A673 (cell line): ENCODE data around the gene EEPD1. TPM values are rescaled to one million over a fixed set of nuclear protein-coding genes. Genes with fewer than 3 reads are reported as not detected.

Experiments
- BruUV-seq: library from RNA; stranded (reverse); fragments of 400-500 nt; replicated peaks from 2 replicates; lab custom pipeline; 2021; lab: Mats Ljungman, UMichigan
- CTCF ChIA-PET: fragments of 300-600 bp; sonication (Branson Sonifier 250); formaldehyde crosslinking; loops from one replicate; lab custom pipeline; 2022; ENCODE audit warnings: antibody characterized with exemption; lab: Charles Lee
- POLR2A ChIA-PET: fragments of 300-600 bp; sonication (Branson Sonifier 250); formaldehyde crosslinking; loops from one replicate; lab custom pipeline; 2022; ENCODE audit warnings: antibody characterized with exemption; ENCODE audit not compliant: low non-redundant PET; lab: Charles Lee
- DNase-seq: peaks from one replicate; pipeline ENCODE4 v3.0.0-alpha.2; 2015; ENCODE audit warnings: low spot score
- H3K27ac ChIP-seq: fragments of 200-600 bp; sonication (generic); 2 replicates; pipeline ENCODE4 v1.5.1; 2016; ENCODE audit warnings: mixed run types, low read depth, mild to moderate bottlenecking, mixed read lengths, antibody characterized with exemption, low read length; ENCODE audit not compliant: poor library complexity, severe bottlenecking
- H3K27me3 ChIP-seq: fragments of 200-600 bp; sonication (generic); replicated peaks from 2 replicates; pipeline ENCODE4 v1.6.1; 2017; ENCODE audit warnings: mixed run types, low read depth, mild to moderate bottlenecking, mixed read lengths, antibody characterized with exemption, low read length; ENCODE audit not compliant: insufficient read depth, poor library complexity
- H3K36me3 ChIP-seq: fragments of 200-600 bp; sonication (generic); 2 replicates; pipeline ENCODE4 v1.6.1; 2016; ENCODE audit warnings: mixed run types, mild to moderate bottlenecking, mixed read lengths, antibody characterized with exemption, low read length; ENCODE audit not compliant: insufficient read depth, poor library complexity, severe bottlenecking
- H3K4me1 ChIP-seq: fragments of 200-600 bp; sonication (generic); 2 replicates; pipeline ENCODE4 v1.6.1; 2017; ENCODE audit warnings: mixed run types, mild to moderate bottlenecking, mixed read lengths, antibody characterized with exemption, low read length; ENCODE audit not compliant: insufficient read depth, poor library complexity, severe bottlenecking
- H3K4me3 ChIP-seq: fragments of 200-600 bp; sonication (generic); 2 replicates; pipeline ENCODE4 v1.5.1; 2016; ENCODE audit warnings: low read depth, mixed run types, mild to moderate bottlenecking, mixed read lengths, low read length; ENCODE audit not compliant: poor library complexity, severe bottlenecking
- H3K9me3 ChIP-seq: fragments of 200-600 bp; sonication (generic); 2 replicates; pipeline ENCODE4 v1.6.1; 2016; ENCODE audit warnings: mixed run types, low read depth, mild to moderate bottlenecking, mixed read lengths, antibody characterized with exemption, low read length; ENCODE audit not compliant: poor library complexity, severe bottlenecking
- CTCF ChIP-seq: fragments of 300-800, 200-600 bp; sonication (generic); conservative IDR thresholded peaks from 2 replicates; pipeline ENCODE4 v1.5.1; 2017; ENCODE audit warnings: low read depth, mild to moderate bottlenecking, antibody characterized with exemption, low read length, moderate library complexity, mixed read lengths
- EZH2 ChIP-seq: fragments of 200-600 bp; sonication (generic); IDR thresholded peaks from 2 replicates; pipeline ENCODE4 v1.6.1; 2017; ENCODE audit warnings: borderline replicate concordance, low read depth, mild to moderate bottlenecking, mixed read lengths, antibody characterized with exemption, low read length; ENCODE audit not compliant: poor library complexity, severe bottlenecking
- intact Hi-C: fragments of 100-400 bp; cut with micrococcal nuclease; formaldehyde crosslinking; loops from one replicate; pipeline ENCODE4 v1.10.0; 2022; ENCODE audit not compliant: unreplicated experiment
- total RNA-seq: library from RNA; stranded (reverse); gene quantifications from 2 replicates; pipeline ENCODE4 v1.2.3, GENCODE V29; 2021

EEPD1 gene
- total RNA-seq, 1 experiment from 2014 or later: 2.5 TPM

- ChIA-PET CTCF (no interaction called here), POLR2A (no interaction called here)
- H3K27me3 ChIP-seq: no peaks in the 10 kb centered on the region
- no peak overlapping the region for H3K4me3 ChIP-seq
- no peaks in the 10 kb centered on the region for H3K36me3 ChIP-seq
- BruUV-seq: no TSS peak
- no peak for DNase-seq
- no peak overlapping the region for H3K27ac ChIP-seq
- H3K9me3 ChIP-seq: no peaks in the 10 kb centered on the region
- intact Hi-C loops: no loop called here
- TF ChIP-seq CTCF: no peak
- TF ChIP-seq EZH2: no peak
- H3K4me1 ChIP-seq: no peaks in the 10 kb centered on the region
Observed at GRCh38 chr7:36348771-36349170, 195.7 kb downstream of the EEPD1 start.

- BruUV-seq: no TSS peak
- CTCF ChIA-PET: no interaction called here
- H3K36me3 ChIP-seq: no peaks in the 10 kb centered on the region
- no peaks in the 10 kb centered on the region for H3K9me3 ChIP-seq
- no peaks in the 10 kb centered on the region for H3K27me3 ChIP-seq
- H3K4me3 ChIP-seq: no peak overlapping the region
- intact Hi-C loops: no loop called here
- TF ChIP-seq CTCF (no peak), EZH2 (no peak)
- no peak for DNase-seq
- no peak overlapping the region for H3K27ac ChIP-seq
- POLR2A ChIA-PET: no interaction called here
- H3K4me1 ChIP-seq: no peaks in the 10 kb centered on the region
Observed at GRCh38 chr7:36349626-36350025, 196.6 kb downstream of the EEPD1 start.

Other genes starting within 250 kb of the EEPD1 start
- gene ANLN, start 236.6 kb downstream of the EEPD1 start, total RNA-seq: 143 and 164 TPM in 2 replicates